ENCODE data around the gene COL18A1. TPM values are rescaled to one million over a fixed set of nuclear protein-coding genes. Genes with fewer than 3 reads are reported as not detected.

Gene COL18A1
- total and polyA plus RNA-seq, 2 of the 8 experiments (the other 6 are each of a cell fraction or from before 2014, with no cell fraction given) = 145 to 201 TPM

- Histone ChIP-seq H2BK12ac (ENCODE audit: low read depth, low read length) (no peak overlapping the region), H3K27me3 (replicated peaks in 1 of 4; ENCODE audit: control insufficient read depth in 3 of 4, extremely low read depth in 1 of 4, insufficient read depth in 3 of 4, low read length in 3 of 4) (no peaks in the 10 kb centered on the region), H3K4me1 (replicated peaks in 1 of 4; ENCODE audit: control insufficient read depth in 3 of 4, insufficient read depth in 4 of 4, low read length in 3 of 4) (no peaks in the 10 kb centered on the region; a peak in 1 of 7 replicates), H2BK15ac (ENCODE audit: low read length) (no peak overlapping the region), H3K9ac (replicated peaks in 1 of 4; ENCODE audit: extremely low read depth in 1 of 4, low read depth in 3 of 4, low read length in 3 of 4) (no peak overlapping the region), H3K79me2 (ENCODE audit: control insufficient read depth in 1 of 2, insufficient read depth in 2 of 2, low read length in 2 of 2) (peaks cover 15 to 73% of the 10 kb centered on the region in 2 experiments), H3K36me3 (ENCODE audit: control insufficient read depth in 2 of 4, insufficient read depth in 4 of 4, low read length in 3 of 4) (peaks cover 0 to 12% (median 8%) of the 10 kb centered on the region in 4 experiments; a peak in 7 of 8 replicates), H3K4me2 (ENCODE audit: insufficient read depth in 1 of 2, low read depth in 2 of 2, low read length in 2 of 2) (no peak overlapping the region), H3K14ac (ENCODE audit: insufficient read length) (no peak overlapping the region), H3K23ac (ENCODE audit: insufficient read length) (no peak overlapping the region), H3K56ac (replicated peaks; ENCODE audit: insufficient read length, low read depth, low read length) (no peak overlapping the region), H3K23me2 (ENCODE audit: low read depth, low read length) (peaks cover 4% of the 10 kb centered on the region; the same call in 1 of the 2 replicates), H4K5ac (ENCODE audit: insufficient read length, low read depth, low read length) (no peak overlapping the region), H3K9me3 (ENCODE audit: insufficient read depth in 2 of 2, low read depth in 1 of 2, low read length in 1 of 2) (peaks cover 0 to 10% of the 10 kb centered on the region in 2 experiments; a peak in 2 of 4 replicates), H4K20me1 (replicated peaks in 1 of 2; ENCODE audit: control insufficient read depth in 1 of 2, insufficient read depth in 2 of 2, low read length in 2 of 2) (peaks cover 24 to 47% of the 10 kb centered on the region in 2 experiments), H3K27ac (ENCODE audit: low read depth, low read length) (no peak overlapping the region), H3K18ac (ENCODE audit: extremely low read depth, low read length) (no peak overlapping the region), H4K91ac (replicated peaks; ENCODE audit: insufficient read length, low read length) (no peak overlapping the region), H3K79me1 (ENCODE audit: low read depth, low read length) (peaks cover 29% of the 10 kb centered on the region), H3K4ac (replicated peaks; ENCODE audit: insufficient read length, low read depth, low read length) (no peak overlapping the region), H2BK120ac (replicated peaks; ENCODE audit: low read depth, low read length) (no peak overlapping the region), H2BK5ac (ENCODE audit: low read depth, low read length) (no peak overlapping the region), H3K4me3 (ENCODE audit: extremely low read depth in 1 of 4, insufficient read depth in 2 of 4, low read depth in 3 of 4, low read length in 4 of 4) (no peak overlapping the region), H2AFZ (ENCODE audit: low read length) (no peak overlapping the region), H2BK20ac (ENCODE audit: low read length) (no peak overlapping the region), H4K8ac (ENCODE audit: extremely low read depth, insufficient read depth, low read length) (0 out of 2 replicates have a peak overlapping the region, but pooled peaks have one; percentile 53), H2AK5ac (ENCODE audit: low read depth, low read length) (no peak overlapping the region)
- ChIA-PET POLR2A (ENCODE audit: partially characterized antibody) (no interaction called here), CTCF (ENCODE audit: partially characterized antibody) (interaction anchor here (0.9 to 3.7 kb wide), 5 partner anchors 8 to 159 kb away, joined by 3 to 17 read pairs (median 3); no protein-coding TSS in a partner anchor)
- no peak for DNase-seq (ENCODE audit: low read depth in 1 of 2, low spot score in 2 of 2)
- FAIRE-seq = no peak
- 94% methylated on average over 10 of the region's 12 CpGs; no CpG with 5 or more reads in 1 of the 2 experiments for WGBS, 2 experiments (ENCODE audit: extremely low coverage in 1 of 2, insufficient coverage in 1 of 2, insufficient read length in 1 of 2, insufficient replicate concordance in 2 of 2, low coverage in 1 of 2, low lambda C conversion rate in 2 of 2, missing lambda C conversion rate in 1 of 2)
- TF ChIP-seq RAD21 (IDR thresholded peaks at IDR 0.05 in 1 of 2, conservative IDR thresholded peaks at IDR 0.05 in 1 of 2; ENCODE audit: low read depth in 2 of 2, low read length in 2 of 2) (no peak), GABPA (IDR thresholded peaks at IDR 0.05; ENCODE audit: borderline replicate concordance, insufficient read depth, low read length) (no peak), CBX5 (IDR thresholded peaks at IDR 0.05; ENCODE audit: low read depth, low read length) (no peak), CREB1 (IDR thresholded peaks at IDR 0.05) (no peak), GTF2F1 (IDR thresholded peaks at IDR 0.05; ENCODE audit: borderline replicate concordance, low read depth, low read length) (no peak), YY1 (IDR thresholded peaks at IDR 0.05; ENCODE audit: low read depth, low read length) (no peak), SP2 (IDR thresholded peaks at IDR 0.05; ENCODE audit: low read length) (no peak), EGR1 (IDR thresholded peaks at IDR 0.05; ENCODE audit: borderline replicate concordance, low read depth, low read length) (no peak), SIX5 (IDR thresholded peaks at IDR 0.05; ENCODE audit: low read depth, low read length) (no peak), ASH2L (IDR thresholded peaks at IDR 0.05; ENCODE audit: low read length) (no peak), CHD2 (IDR thresholded peaks at IDR 0.05; ENCODE audit: low read length) (no peak), SP4 (IDR thresholded peaks at IDR 0.05; ENCODE audit: low read length) (no peak), KDM5A (IDR thresholded peaks at IDR 0.05; ENCODE audit: low read length) (no peak)
- TF ChIP-seq, protein P1, sequence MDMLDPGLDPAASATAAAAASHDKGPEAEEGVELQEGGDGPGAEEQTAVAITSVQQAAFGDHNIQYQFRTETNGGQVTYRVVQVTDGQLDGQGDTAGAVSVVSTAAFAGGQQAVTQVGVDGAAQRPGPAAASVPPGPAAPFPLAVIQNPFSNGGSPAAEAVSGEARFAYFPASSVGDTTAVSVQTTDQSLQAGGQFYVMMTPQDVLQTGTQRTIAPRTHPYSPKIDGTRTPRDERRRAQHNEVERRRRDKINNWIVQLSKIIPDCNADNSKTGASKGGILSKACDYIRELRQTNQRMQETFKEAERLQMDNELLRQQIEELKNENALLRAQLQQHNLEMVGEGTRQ (IDR thresholded peaks at IDR 0.05; ENCODE audit: low read length) = no peak
Observed at GRCh38 chr21:45451771-45452182, 46.8 kb downstream of the COL18A1 start.

Data from H1 (cell line).